ENCODE data around the gene CYBRD1. TPM values are rescaled to one million over a fixed set of nuclear protein-coding genes. Genes with fewer than 3 reads are reported as not detected.

Gene CYBRD1
- total and polyA plus RNA-seq, 4 donors: 25.2 to 488 (median 71.4) TPM

DNA sequence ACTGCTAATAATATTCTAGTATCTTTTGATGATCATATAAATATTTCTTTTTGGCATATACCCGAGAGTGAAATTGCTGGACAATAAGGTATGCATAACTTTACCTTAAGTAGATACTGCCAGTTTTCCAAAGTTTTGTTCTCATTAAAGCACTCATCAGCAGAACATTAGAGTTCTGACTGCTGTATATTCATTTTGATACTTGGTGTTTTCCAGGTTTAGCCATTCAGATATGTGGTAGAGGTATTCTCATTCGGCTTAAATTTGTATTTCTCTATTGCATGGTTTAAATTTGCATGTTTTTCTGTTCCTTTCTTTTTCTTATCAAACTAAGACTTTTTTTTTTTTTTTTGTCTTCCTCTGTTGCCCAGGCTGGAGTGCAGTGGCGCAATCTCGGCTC is 18.2 kb downstream of the CYBRD1 start:
- no peak for ATAC-seq (ENCODE audit: insufficient read depth, low FRiP score)
- H3K9me3 ChIP-seq (ENCODE audit: control insufficient read depth in 4 of 4, insufficient read depth in 3 of 4, low read length in 3 of 4): no peaks in the 10 kb centered on the region
- H3K27me3 ChIP-seq (ENCODE audit: control insufficient read depth in 3 of 3, insufficient read depth in 3 of 3, low read length in 2 of 3): no peaks in the 10 kb centered on the region
- H3K4me3 ChIP-seq: no peak overlapping the region
- DNase-seq: no peak
- no peak overlapping the region for H3K9ac ChIP-seq (ENCODE audit: insufficient read depth in 1 of 2, low read length in 2 of 2)
- 88 to 93% methylated on average over 4 of the region's 4 CpGs for WGBS, 2 donors
- TF ChIP-seq, protein P1, sequence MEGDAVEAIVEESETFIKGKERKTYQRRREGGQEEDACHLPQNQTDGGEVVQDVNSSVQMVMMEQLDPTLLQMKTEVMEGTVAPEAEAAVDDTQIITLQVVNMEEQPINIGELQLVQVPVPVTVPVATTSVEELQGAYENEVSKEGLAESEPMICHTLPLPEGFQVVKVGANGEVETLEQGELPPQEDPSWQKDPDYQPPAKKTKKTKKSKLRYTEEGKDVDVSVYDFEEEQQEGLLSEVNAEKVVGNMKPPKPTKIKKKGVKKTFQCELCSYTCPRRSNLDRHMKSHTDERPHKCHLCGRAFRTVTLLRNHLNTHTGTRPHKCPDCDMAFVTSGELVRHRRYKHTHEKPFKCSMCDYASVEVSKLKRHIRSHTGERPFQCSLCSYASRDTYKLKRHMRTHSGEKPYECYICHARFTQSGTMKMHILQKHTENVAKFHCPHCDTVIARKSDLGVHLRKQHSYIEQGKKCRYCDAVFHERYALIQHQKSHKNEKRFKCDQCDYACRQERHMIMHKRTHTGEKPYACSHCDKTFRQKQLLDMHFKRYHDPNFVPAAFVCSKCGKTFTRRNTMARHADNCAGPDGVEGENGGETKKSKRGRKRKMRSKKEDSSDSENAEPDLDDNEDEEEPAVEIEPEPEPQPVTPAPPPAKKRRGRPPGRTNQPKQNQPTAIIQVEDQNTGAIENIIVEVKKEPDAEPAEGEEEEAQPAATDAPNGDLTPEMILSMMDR (IDR thresholded peaks at IDR 0.05; ENCODE audit: control extremely low read depth, extremely low read depth): no peak
- peaks cover 5 to 14% (median 8%) of the 10 kb centered on the region in 4 donors for H3K36me3 ChIP-seq (ENCODE audit: control insufficient read depth in 4 of 4, insufficient read depth in 4 of 4, low read length in 4 of 4)
- H3K27ac ChIP-seq (ENCODE audit: low read depth in 1 of 2, low read length in 1 of 2): no peak overlapping the region
- no peaks in the 10 kb centered on the region for H3K4me1 ChIP-seq (ENCODE audit: control insufficient read depth in 5 of 5, insufficient read depth in 5 of 5, low read length in 5 of 5)

- Histone ChIP-seq H3K9ac (ENCODE audit: insufficient read depth in 1 of 2, low read length in 2 of 2) (no peak overlapping the region), H3K9me3 (ENCODE audit: control insufficient read depth in 4 of 4, insufficient read depth in 3 of 4, low read length in 3 of 4) (no peaks in the 10 kb centered on the region), H3K36me3 (ENCODE audit: control insufficient read depth in 4 of 4, insufficient read depth in 4 of 4, low read length in 4 of 4) (peaks cover 5 to 14% (median 10%) of the 10 kb centered on the region in 4 donors), H3K27ac (ENCODE audit: low read depth in 1 of 2, low read length in 1 of 2) (no peak overlapping the region), H3K4me3 (no peak overlapping the region), H3K27me3 (ENCODE audit: control insufficient read depth in 3 of 3, insufficient read depth in 3 of 3, low read length in 2 of 3) (no peaks in the 10 kb centered on the region), H3K4me1 (ENCODE audit: control insufficient read depth in 5 of 5, insufficient read depth in 5 of 5, low read length in 5 of 5) (no peaks in the 10 kb centered on the region)
- no peak for DNase-seq
- ATAC-seq (ENCODE audit: insufficient read depth, low FRiP score): no peak
- TF ChIP-seq, protein P1 (IDR thresholded peaks at IDR 0.05; ENCODE audit: control extremely low read depth, extremely low read depth): no peak
- 85 to 90% methylated on average over 6 of the region's 6 CpGs for WGBS, 2 donors
These were observed 19.1 kb downstream of the CYBRD1 start for GRCh38 chr2:171541202-171541887.

DNA sequence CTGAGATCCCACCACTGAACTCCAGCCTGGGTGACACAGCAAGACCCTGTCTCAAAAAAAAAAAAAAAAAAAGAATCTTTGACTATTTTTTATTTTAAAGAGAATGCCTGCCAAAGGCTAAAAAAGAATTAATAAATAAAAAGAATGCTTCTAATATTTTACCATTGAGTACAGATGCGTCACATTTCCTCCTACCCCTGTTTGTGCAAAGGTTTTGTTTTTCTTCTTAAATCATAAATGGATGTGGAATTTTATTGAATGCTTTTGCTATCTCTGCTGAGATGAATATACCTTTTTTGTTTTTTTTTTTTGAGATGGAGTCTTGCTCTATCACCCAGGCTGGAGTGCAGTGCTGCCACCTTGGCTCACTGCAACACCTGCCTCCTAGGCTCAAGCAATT is 22.8 kb downstream of the CYBRD1 start:
- ATAC-seq (ENCODE audit: insufficient read depth, low FRiP score) (no peak), DNase-seq (no peak)
- Histone ChIP-seq H3K27me3 (ENCODE audit: control insufficient read depth in 3 of 3, insufficient read depth in 3 of 3, low read length in 2 of 3) (no peaks in the 10 kb centered on the region), H3K4me1 (ENCODE audit: control insufficient read depth in 5 of 5, insufficient read depth in 5 of 5, low read length in 5 of 5) (no peaks in the 10 kb centered on the region), H3K27ac (ENCODE audit: low read depth in 1 of 2, low read length in 1 of 2) (no peak overlapping the region), H3K9me3 (ENCODE audit: control insufficient read depth in 4 of 4, insufficient read depth in 3 of 4, low read length in 3 of 4) (no peaks in the 10 kb centered on the region), H3K4me3 (no peak overlapping the region), H3K36me3 (ENCODE audit: control insufficient read depth in 4 of 4, insufficient read depth in 4 of 4, low read length in 4 of 4) (peaks cover 5 to 14% (median 10%) of the 10 kb centered on the region in 4 donors), H3K9ac (ENCODE audit: insufficient read depth in 1 of 2, low read length in 2 of 2) (no peak overlapping the region)
- TF ChIP-seq, protein P1 (IDR thresholded peaks at IDR 0.05; ENCODE audit: control extremely low read depth, extremely low read depth): no peak
- WGBS, 2 donors: 98 to 100% methylated on average over 1 of the region's 1 CpG

GRCh38 chr2:171547256-171547655 is 25.0 kb downstream of the CYBRD1 start:
- no peak overlapping the region for H3K4me3 ChIP-seq

More at GRCh38 chr2:171547256-171547655, 25.0 kb downstream of the CYBRD1 start:
- no peak for ATAC-seq (ENCODE audit: insufficient read depth, low FRiP score)
- Histone ChIP-seq H3K36me3 (ENCODE audit: control insufficient read depth in 4 of 4, insufficient read depth in 4 of 4, low read length in 4 of 4) (peaks cover 2 to 10% (median 8%) of the 10 kb centered on the region in 4 donors), H3K27me3 (ENCODE audit: control insufficient read depth in 3 of 3, insufficient read depth in 3 of 3, low read length in 2 of 3) (no peaks in the 10 kb centered on the region), H3K4me1 (ENCODE audit: control insufficient read depth in 5 of 5, insufficient read depth in 5 of 5, low read length in 5 of 5) (no peaks in the 10 kb centered on the region), H3K9ac (ENCODE audit: insufficient read depth in 1 of 2, low read length in 2 of 2) (no peak overlapping the region), H3K27ac (ENCODE audit: low read depth in 1 of 2, low read length in 1 of 2) (no peak overlapping the region), H3K9me3 (ENCODE audit: control insufficient read depth in 4 of 4, insufficient read depth in 3 of 4, low read length in 3 of 4) (no peaks in the 10 kb centered on the region)
- TF ChIP-seq, protein P1 (IDR thresholded peaks at IDR 0.05; ENCODE audit: control extremely low read depth, extremely low read depth): no peak
- DNase-seq: no peak
